Smooth muscle cell (in vitro differentiated cells): ENCODE data around the gene C15orf62. TPM values are rescaled to one million over a fixed set of nuclear protein-coding genes. Genes with fewer than 3 reads are reported as not detected.

ENCODE experiments used
- DNase-seq: peaks from one replicate; lab custom pipeline; 2025; ENCODE audit not compliant: unreplicated experiment; lab: John Stamatoyannopoulos, UW
- H2AFZ ChIP-seq: fragments of 200-600 bp; sonication (generic); 2 replicates; pipeline ENCODE4 v1.6.0; 2016; ENCODE audit warnings: antibody characterized with exemption, low read depth, mild to moderate bottlenecking
- H3F3A ChIP-seq: fragments of 200-600 bp; sonication (generic); 2 replicates; pipeline ENCODE4 v1.6.0; 2017; ENCODE audit warnings: antibody characterized with exemption, low read depth
- H3K27ac ChIP-seq: fragments of 200-600 bp; sonication (generic); 2 replicates; pipeline ENCODE4 v1.5.1; 2016; ENCODE audit warnings: low read depth, mild to moderate bottlenecking
- H3K27me3 ChIP-seq: fragments of 200-600 bp; sonication (generic); 2 replicates; pipeline ENCODE4 v1.6.1; 2016; ENCODE audit warnings: low read depth, mild to moderate bottlenecking
- H3K36me3 ChIP-seq: fragments of 200-600 bp; sonication (generic); 2 replicates; pipeline ENCODE4 v1.5.1; 2016; ENCODE audit warnings: low read depth
- H3K4me1 ChIP-seq: fragments of 200-600 bp; sonication (generic); 2 replicates; pipeline ENCODE4 v1.5.1; 2016; ENCODE audit warnings: low read depth
- H3K4me2 ChIP-seq: fragments of 200-600 bp; sonication (generic); 2 replicates; pipeline ENCODE4 v1.6.0; 2016; ENCODE audit warnings: mild to moderate bottlenecking
- H3K4me3 ChIP-seq: fragments of 200-600 bp; sonication (generic); 2 replicates; pipeline ENCODE4 v1.5.1; 2016; ENCODE audit warnings: mild to moderate bottlenecking
- H3K79me2 ChIP-seq: fragments of 200-600 bp; sonication (generic); 2 replicates; pipeline ENCODE4 v1.6.0; 2016; ENCODE audit warnings: low read depth, mild to moderate bottlenecking
- H3K9ac ChIP-seq: fragments of 200-600 bp; sonication (generic); 2 replicates; pipeline ENCODE4 v1.6.0; 2016; ENCODE audit warnings: low read depth
- H3K9me3 ChIP-seq: fragments of 200-600 bp; sonication (generic); replicated peaks from 2 replicates; pipeline ENCODE4 v1.5.1; 2016; ENCODE audit warnings: low read depth
- H4K20me1 ChIP-seq: fragments of 200-600 bp; sonication (generic); 2 replicates; pipeline ENCODE4 v1.6.0; 2016; ENCODE audit warnings: low read depth
- WGBS: methylation state at CpG from one replicate; pipeline ENCODE4 v1.1.7; 2016; ENCODE audit warnings: low lambda C conversion rate; 5-methylcytosine and 5-hydroxymethylcytosine counted together
- polyA plus RNA-seq: library from polyadenylated mRNA; unstranded; fragments of >200 nt; fragmentation: Nextera tagmentation; extraction: Ambion mirVana; gene quantifications from 2 replicates; pipeline ENCODE4 v1.2.1, GENCODE V29; 2016
- total RNA-seq: library from RNA; depleted of rRNA; stranded (reverse); fragments of >200 nt; gene quantifications from 2 replicates; pipeline ENCODE4 v1.2.3, GENCODE V29; 2014
- TF ChIP-seq, protein P1 (sequence below): fragments of 200-600 bp; sonication (generic); IDR thresholded peaks from 2 replicates; pipeline ENCODE4 v1.5.1; 2017; ENCODE audit warnings: borderline replicate concordance, mild to moderate bottlenecking, antibody characterized with exemption; ENCODE audit not compliant: insufficient read depth, poor library complexity, severe bottlenecking

The C15orf62 gene
- total and polyA plus RNA-seq, 2 experiments from 2014 or later = 0.35 to 0.63 TPM

GRCh38 chr15:40799523-40799922 lies 29.7 kb downstream of the C15orf62 start:
- Histone ChIP-seq H3K27ac (peak overlapping the region; percentile 52), H3K4me3 (no peak overlapping the region), H3K79me2 (peaks cover 22% of the 10 kb centered on the region), H2AFZ (no peak overlapping the region), H3K4me2 (no peak overlapping the region), H3K9me3 (no peaks in the 10 kb centered on the region), H3F3A (peaks cover 8% of the 10 kb centered on the region), H3K4me1 (peaks cover 3% of the 10 kb centered on the region), H3K9ac (no peak overlapping the region), H3K36me3 (no peaks in the 10 kb centered on the region), H4K20me1 (peaks cover 58% of the 10 kb centered on the region), H3K27me3 (no peaks in the 10 kb centered on the region)
- no peak for DNase-seq
- WGBS = 95% methylated on average over 3 of the region's 3 CpGs
- TF ChIP-seq, protein P1, sequence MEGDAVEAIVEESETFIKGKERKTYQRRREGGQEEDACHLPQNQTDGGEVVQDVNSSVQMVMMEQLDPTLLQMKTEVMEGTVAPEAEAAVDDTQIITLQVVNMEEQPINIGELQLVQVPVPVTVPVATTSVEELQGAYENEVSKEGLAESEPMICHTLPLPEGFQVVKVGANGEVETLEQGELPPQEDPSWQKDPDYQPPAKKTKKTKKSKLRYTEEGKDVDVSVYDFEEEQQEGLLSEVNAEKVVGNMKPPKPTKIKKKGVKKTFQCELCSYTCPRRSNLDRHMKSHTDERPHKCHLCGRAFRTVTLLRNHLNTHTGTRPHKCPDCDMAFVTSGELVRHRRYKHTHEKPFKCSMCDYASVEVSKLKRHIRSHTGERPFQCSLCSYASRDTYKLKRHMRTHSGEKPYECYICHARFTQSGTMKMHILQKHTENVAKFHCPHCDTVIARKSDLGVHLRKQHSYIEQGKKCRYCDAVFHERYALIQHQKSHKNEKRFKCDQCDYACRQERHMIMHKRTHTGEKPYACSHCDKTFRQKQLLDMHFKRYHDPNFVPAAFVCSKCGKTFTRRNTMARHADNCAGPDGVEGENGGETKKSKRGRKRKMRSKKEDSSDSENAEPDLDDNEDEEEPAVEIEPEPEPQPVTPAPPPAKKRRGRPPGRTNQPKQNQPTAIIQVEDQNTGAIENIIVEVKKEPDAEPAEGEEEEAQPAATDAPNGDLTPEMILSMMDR = no peak

DNA sequence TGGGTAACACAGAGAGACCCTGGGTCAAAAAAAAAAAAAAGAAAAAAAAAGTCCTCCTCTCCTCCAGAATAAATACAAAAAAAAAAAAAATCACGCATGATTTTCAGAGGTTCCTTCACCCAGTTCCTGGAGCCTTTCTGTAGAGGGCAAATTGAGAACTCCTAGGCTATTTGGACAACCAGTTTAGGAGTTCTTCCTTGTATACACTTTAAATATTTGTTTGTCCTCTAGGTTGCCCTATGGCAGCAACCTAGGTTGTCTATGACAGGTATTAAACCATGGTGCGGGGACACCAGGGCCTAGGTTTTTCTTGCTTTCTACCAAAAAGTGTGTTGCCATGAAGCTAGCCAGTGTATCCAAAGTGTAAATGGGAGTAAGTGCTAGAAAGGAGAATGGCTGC lies 33.3 kb downstream of the C15orf62 start:
- DNase-seq = no peak
- WGBS = 96% methylated on average over 2 of the region's 2 CpGs
- Histone ChIP-seq H3K9me3 (no peaks in the 10 kb centered on the region), H3F3A (peaks cover 8% of the 10 kb centered on the region), H3K4me3 (no peak overlapping the region), H3K27me3 (no peaks in the 10 kb centered on the region), H3K4me1 (peaks cover 8% of the 10 kb centered on the region), H3K79me2 (peaks cover 30% of the 10 kb centered on the region), H3K4me2 (no peak overlapping the region), H4K20me1 (peaks cover 35% of the 10 kb centered on the region), H2AFZ (no peak overlapping the region), H3K27ac (no peak overlapping the region), H3K36me3 (no peaks in the 10 kb centered on the region), H3K9ac (no peak overlapping the region)
- TF ChIP-seq, protein P1 = no peak

GRCh38 chr15:40803688-40804087 lies 33.9 kb downstream of the C15orf62 start:
- Histone ChIP-seq H3K36me3 (no peaks in the 10 kb centered on the region), H3K27me3 (no peaks in the 10 kb centered on the region), H3K4me1 (peaks cover 6% of the 10 kb centered on the region), H3K9me3 (no peaks in the 10 kb centered on the region), H2AFZ (no peak overlapping the region), H3K27ac (no peak overlapping the region), H3K9ac (no peak overlapping the region), H3F3A (peaks cover 8% of the 10 kb centered on the region), H3K4me3 (no peak overlapping the region), H4K20me1 (peaks cover 29% of the 10 kb centered on the region), H3K4me2 (no peak overlapping the region), H3K79me2 (peaks cover 33% of the 10 kb centered on the region)
- TF ChIP-seq, protein P1 = no peak
- DNase-seq = no peak
- 100% methylated on average over 1 of the region's 1 CpG for WGBS

GRCh38 chr15:40806672-40807027 lies 36.9 kb downstream of the C15orf62 start:
- Histone ChIP-seq H3K27me3 (no peaks in the 10 kb centered on the region), H2AFZ (peak overlapping the region; percentile 99), H3K4me3 (peak overlapping the region; percentile 88), H3F3A (no peaks in the 10 kb centered on the region), H3K4me2 (peak overlapping the region; percentile 82), H3K9ac (peak overlapping the region; percentile 73), H3K9me3 (no peaks in the 10 kb centered on the region), H3K79me2 (peaks cover 33% of the 10 kb centered on the region), H3K27ac (peak overlapping the region; percentile 49), H3K36me3 (no peaks in the 10 kb centered on the region), H4K20me1 (peaks cover 14% of the 10 kb centered on the region), H3K4me1 (peaks cover 6% of the 10 kb centered on the region)
- no peak for DNase-seq
- TF ChIP-seq, protein P1 = no peak
- 0% methylated on average over 2 of the region's 2 CpGs for WGBS
